K562 (cell line): ENCODE data around the gene TEKT2. TPM values are rescaled to one million over a fixed set of nuclear protein-coding genes. Genes with fewer than 3 reads are reported as not detected.

Experiments
- ELF2 ChIP-seq: fragments of 250-450 bp; sonication (Bioruptor Pico); IDR thresholded peaks from 2 replicates; pipeline ENCODE4 v1.5.0; 2021; ENCODE audit warnings: mild to moderate bottlenecking
- ESRRA ChIP-seq: fragments of 450-650 bp; IDR thresholded peaks from 2 replicates; pipeline ENCODE4 v1.6.1; 2014; ENCODE audit warnings: low read depth, mild to moderate bottlenecking, moderate library complexity, borderline replicate concordance
- HDAC8 ChIP-seq: fragments of 450-650 bp; IDR thresholded peaks from 2 replicates; pipeline ENCODE4 v1.6.1; 2016; ENCODE audit warnings: mild to moderate bottlenecking, missing genetic modification characterization, moderate library complexity, missing compliant biosample characterization
- RBM34 ChIP-seq: fragments of 200-400 bp; formaldehyde crosslinking; IDR thresholded peaks from 2 replicates; pipeline ENCODE4 v1.6.1; 2018; ENCODE audit warnings: low read length, borderline replicate concordance; ENCODE audit not compliant: insufficient read depth
- XRCC3 ChIP-seq: fragments of 450-650 bp; IDR thresholded peaks from 2 replicates; pipeline ENCODE4 v1.6.1; 2017; ENCODE audit warnings: mild to moderate bottlenecking, moderate library complexity
- ZC3H11A ChIP-seq: IDR thresholded peaks from 2 replicates; pipeline ENCODE4 v1.6.1; 2012; ENCODE audit warnings: low read depth, low read length, improper control_type of control experiment
- ZNF184 ChIP-seq: sonication (generic); formaldehyde crosslinking; IDR thresholded peaks from 2 replicates; pipeline ENCODE4 v1.5.0; 2020; ENCODE audit warnings: missing genetic modification reagents
- ZNF785 ChIP-seq: fragments of 250-450 bp; sonication (Bioruptor Pico); IDR thresholded peaks from 2 replicates; pipeline ENCODE4 v1.4.0; 2020; ENCODE audit warnings: mild to moderate bottlenecking
- polyA plus RNA-seq, 8 experiments: library from polyadenylated mRNA; depleted of rRNA in 4 of 8; stranded (reverse) in 5 of 8; unstranded in 3 of 8; fragments of >200 nt; fragmentation: Nextera tagmentation in 2 of 8; fragmentation: Illumina TruSeq in 1 of 8; extraction: Ambion mirVana in 2 of 8; extraction: Trizol in 1 of 8; gene quantifications; 2 replicates each; pipeline versions ENCODE4 v1.2.1 to v1.2.3, GENCODE V29; 2011 to 2014; ENCODE audit warnings: inconsistent platforms in 1 of 8, missing spikeins in 1 of 8
- total RNA-seq, 7 experiments: library from RNA; depleted of rRNA in 6 of 7; stranded (reverse); fragments of >200 nt in 6 of 7; fragmentation: Illumina TruSeq in 2 of 7; extraction: Trizol in 2 of 7; gene quantifications; 2 replicates each; pipeline versions ENCODE4 v1.2.1 to v1.2.3, GENCODE V29; 2011 to 2021; ENCODE audit warnings: low replicate concordance in 1 of 7
- TF ChIP-seq, protein P1 (sequence below): sonication (generic); formaldehyde crosslinking; IDR thresholded peaks from 2 replicates; pipeline ENCODE4 v1.8.1; 2022; ENCODE audit warnings: missing genetic modification reagents
- TF ChIP-seq, protein P2 (sequence below), 2 experiments: fragments of 200-800 bp in 1 of 2; sonication (Bioruptor generic) in 1 of 2; sonication (generic) in 1 of 2; formaldehyde crosslinking in 1 of 2; IDR thresholded peaks in 1 of 2; conservative IDR thresholded peaks in 1 of 2; 2 replicates each; pipeline versions ENCODE4 v1.5.0 to v1.6.1; 2016 to 2020; ENCODE audit warnings: missing compliant biosample characterization in 1 of 2, missing genetic modification characterization in 1 of 2, missing genetic modification reagents in 1 of 2
- TF ChIP-seq, protein P3 (sequence below): fragments of 450-650 bp; IDR thresholded peaks from 2 replicates; pipeline ENCODE4 v1.6.1; 2014; ENCODE audit warnings: low read depth, mild to moderate bottlenecking, moderate library complexity, borderline replicate concordance
- TF ChIP-seq, protein P4 (sequence below): sonication (generic); formaldehyde crosslinking; IDR thresholded peaks from 2 replicates; pipeline ENCODE4 v1.8.1; 2023; ENCODE audit warnings: missing genetic modification reagents, mild to moderate bottlenecking, borderline replicate concordance
- TF ChIP-seq, protein P5 (sequence below): IDR thresholded peaks from 3 replicates; pipeline ENCODE4 v1.6.1; 2011; ENCODE audit warnings: borderline replicate concordance, mild to moderate bottlenecking, moderate library complexity; ENCODE audit not compliant: insufficient read length; ENCODE audit errors: extremely low read depth

Gene TEKT2
- total and polyA plus RNA-seq, 9 of the 15 experiments (the other 6 are each of a cell fraction or from before 2014, with no cell fraction given), result 0.06 to 0.94 (median 0.30) TPM; not detected in 1

DNA sequence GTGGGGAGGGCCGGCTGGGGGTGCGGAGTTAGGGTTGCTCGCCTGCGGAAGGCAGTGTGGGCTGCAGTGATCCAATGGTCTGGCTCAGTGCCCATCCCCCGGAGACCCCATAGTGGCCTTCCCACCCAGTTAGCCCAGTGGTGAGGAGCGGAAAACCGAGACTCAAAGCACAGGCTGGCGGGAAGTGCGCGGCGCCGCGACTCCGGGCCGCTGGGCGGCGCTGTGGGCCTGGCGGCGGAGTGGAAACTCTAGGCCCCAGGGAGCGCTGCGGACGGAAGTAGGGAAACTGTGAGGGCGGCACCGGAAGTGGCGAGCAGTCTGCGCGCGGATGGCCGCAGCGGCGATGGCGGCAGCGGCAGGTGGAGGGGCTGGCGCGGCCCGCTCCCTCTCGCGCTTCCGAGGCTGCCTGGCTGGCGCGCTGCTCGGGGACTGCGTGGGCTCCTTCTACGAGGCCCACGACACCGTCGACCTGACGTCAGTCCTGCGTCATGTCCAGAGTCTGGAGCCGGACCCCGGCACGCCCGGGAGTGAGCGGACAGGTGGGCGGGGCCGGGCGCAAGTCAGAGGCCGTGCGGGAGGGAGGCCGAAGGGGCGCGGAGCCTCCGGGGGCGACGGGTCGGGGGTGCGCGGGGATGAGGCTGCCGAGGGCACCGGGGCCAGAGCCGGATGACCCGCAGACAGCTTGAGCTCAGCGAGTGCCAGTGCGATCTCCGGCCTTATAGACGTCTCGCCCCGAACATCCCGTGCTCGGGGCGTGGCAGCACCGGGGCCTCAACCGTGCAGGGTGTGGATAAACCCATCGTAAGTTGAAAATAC is 4.9 kb downstream of the TEKT2 start, which contains the start of gene ADPRS (continued):
- TF ChIP-seq, protein P1, sequence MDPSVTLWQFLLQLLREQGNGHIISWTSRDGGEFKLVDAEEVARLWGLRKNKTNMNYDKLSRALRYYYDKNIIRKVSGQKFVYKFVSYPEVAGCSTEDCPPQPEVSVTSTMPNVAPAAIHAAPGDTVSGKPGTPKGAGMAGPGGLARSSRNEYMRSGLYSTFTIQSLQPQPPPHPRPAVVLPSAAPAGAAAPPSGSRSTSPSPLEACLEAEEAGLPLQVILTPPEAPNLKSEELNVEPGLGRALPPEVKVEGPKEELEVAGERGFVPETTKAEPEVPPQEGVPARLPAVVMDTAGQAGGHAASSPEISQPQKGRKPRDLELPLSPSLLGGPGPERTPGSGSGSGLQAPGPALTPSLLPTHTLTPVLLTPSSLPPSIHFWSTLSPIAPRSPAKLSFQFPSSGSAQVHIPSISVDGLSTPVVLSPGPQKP (CRISPR knock-in tag), result 0 out of 2 replicates have a peak, but pooled peaks have one; percentile 87
- TF ChIP-seq, protein P2, sequence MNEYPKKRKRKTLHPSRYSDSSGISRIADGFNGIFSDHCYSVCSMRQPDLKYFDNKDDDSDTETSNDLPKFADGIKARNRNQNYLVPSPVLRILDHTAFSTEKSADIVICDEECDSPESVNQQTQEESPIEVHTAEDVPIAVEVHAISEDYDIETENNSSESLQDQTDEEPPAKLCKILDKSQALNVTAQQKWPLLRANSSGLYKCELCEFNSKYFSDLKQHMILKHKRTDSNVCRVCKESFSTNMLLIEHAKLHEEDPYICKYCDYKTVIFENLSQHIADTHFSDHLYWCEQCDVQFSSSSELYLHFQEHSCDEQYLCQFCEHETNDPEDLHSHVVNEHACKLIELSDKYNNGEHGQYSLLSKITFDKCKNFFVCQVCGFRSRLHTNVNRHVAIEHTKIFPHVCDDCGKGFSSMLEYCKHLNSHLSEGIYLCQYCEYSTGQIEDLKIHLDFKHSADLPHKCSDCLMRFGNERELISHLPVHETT (CRISPR knock-in tag; conservative IDR thresholded peaks at IDR 0.05 in 1 of 2, IDR thresholded peaks at IDR 0.05 in 1 of 2), result peak in 1 of 2 experiments; percentile 56; a peak in 1 of 4 replicates
- TF ChIP-seq ZC3H11A (0 out of 2 replicates have a peak, but pooled peaks have one; percentile 46), ELF2 (CRISPR knock-in tag) (peak; percentile 93), XRCC3 (no peak), ESRRA (peak; percentile 88), ZNF184 (CRISPR knock-in tag) (no peak), RBM34 (no peak; the same call in 1 of the 2 replicates), ZNF785 (CRISPR knock-in tag) (no peak), HDAC8 (tag) (peak; percentile 43; the same call in 1 of the 2 replicates)
- TF ChIP-seq, protein P3, sequence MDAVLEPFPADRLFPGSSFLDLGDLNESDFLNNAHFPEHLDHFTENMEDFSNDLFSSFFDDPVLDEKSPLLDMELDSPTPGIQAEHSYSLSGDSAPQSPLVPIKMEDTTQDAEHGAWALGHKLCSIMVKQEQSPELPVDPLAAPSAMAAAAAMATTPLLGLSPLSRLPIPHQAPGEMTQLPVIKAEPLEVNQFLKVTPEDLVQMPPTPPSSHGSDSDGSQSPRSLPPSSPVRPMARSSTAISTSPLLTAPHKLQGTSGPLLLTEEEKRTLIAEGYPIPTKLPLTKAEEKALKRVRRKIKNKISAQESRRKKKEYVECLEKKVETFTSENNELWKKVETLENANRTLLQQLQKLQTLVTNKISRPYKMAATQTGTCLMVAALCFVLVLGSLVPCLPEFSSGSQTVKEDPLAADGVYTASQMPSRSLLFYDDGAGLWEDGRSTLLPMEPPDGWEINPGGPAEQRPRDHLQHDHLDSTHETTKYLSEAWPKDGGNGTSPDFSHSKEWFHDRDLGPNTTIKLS, result peak; percentile 92
- TF ChIP-seq, protein P4, sequence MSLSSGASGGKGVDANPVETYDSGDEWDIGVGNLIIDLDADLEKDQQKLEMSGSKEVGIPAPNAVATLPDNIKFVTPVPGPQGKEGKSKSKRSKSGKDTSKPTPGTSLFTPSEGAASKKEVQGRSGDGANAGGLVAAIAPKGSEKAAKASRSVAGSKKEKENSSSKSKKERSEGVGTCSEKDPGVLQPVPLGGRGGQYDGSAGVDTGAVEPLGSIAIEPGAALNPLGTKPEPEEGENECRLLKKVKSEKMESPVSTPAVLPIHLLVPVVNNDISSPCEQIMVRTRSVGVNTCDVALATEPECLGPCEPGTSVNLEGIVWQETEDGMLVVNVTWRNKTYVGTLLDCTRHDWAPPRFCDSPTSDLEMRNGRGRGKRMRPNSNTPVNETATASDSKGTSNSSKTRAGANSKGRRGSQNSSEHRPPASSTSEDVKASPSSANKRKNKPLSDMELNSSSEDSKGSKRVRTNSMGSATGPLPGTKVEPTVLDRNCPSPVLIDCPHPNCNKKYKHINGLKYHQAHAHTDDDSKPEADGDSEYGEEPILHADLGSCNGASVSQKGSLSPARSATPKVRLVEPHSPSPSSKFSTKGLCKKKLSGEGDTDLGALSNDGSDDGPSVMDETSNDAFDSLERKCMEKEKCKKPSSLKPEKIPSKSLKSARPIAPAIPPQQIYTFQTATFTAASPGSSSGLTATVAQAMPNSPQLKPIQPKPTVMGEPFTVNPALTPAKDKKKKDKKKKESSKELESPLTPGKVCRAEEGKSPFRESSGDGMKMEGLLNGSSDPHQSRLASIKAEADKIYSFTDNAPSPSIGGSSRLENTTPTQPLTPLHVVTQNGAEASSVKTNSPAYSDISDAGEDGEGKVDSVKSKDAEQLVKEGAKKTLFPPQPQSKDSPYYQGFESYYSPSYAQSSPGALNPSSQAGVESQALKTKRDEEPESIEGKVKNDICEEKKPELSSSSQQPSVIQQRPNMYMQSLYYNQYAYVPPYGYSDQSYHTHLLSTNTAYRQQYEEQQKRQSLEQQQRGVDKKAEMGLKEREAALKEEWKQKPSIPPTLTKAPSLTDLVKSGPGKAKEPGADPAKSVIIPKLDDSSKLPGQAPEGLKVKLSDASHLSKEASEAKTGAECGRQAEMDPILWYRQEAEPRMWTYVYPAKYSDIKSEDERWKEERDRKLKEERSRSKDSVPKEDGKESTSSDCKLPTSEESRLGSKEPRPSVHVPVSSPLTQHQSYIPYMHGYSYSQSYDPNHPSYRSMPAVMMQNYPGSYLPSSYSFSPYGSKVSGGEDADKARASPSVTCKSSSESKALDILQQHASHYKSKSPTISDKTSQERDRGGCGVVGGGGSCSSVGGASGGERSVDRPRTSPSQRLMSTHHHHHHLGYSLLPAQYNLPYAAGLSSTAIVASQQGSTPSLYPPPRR, result peak; percentile 85; the same call in 1 of the 2 replicates
- TF ChIP-seq, protein P5, sequence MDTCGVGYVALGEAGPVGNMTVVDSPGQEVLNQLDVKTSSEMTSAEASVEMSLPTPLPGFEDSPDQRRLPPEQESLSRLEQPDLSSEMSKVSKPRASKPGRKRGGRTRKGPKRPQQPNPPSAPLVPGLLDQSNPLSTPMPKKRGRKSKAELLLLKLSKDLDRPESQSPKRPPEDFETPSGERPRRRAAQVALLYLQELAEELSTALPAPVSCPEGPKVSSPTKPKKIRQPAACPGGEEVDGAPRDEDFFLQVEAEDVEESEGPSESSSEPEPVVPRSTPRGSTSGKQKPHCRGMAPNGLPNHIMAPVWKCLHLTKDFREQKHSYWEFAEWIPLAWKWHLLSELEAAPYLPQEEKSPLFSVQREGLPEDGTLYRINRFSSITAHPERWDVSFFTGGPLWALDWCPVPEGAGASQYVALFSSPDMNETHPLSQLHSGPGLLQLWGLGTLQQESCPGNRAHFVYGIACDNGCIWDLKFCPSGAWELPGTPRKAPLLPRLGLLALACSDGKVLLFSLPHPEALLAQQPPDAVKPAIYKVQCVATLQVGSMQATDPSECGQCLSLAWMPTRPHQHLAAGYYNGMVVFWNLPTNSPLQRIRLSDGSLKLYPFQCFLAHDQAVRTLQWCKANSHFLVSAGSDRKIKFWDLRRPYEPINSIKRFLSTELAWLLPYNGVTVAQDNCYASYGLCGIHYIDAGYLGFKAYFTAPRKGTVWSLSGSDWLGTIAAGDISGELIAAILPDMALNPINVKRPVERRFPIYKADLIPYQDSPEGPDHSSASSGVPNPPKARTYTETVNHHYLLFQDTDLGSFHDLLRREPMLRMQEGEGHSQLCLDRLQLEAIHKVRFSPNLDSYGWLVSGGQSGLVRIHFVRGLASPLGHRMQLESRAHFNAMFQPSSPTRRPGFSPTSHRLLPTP, result no peak
